ENCODE measurements around the gene BAD.
"Not testable (repeated sequence)": the region's sequence is repeated elsewhere in the genome, so short reads cannot be mapped to it uniquely, and the experiment has no call there.

Gene BAD

GRCh38 chr11:64314805-64315561 is 30.5 kb upstream of the BAD start:
- no peak for DNase-seq

DNA sequence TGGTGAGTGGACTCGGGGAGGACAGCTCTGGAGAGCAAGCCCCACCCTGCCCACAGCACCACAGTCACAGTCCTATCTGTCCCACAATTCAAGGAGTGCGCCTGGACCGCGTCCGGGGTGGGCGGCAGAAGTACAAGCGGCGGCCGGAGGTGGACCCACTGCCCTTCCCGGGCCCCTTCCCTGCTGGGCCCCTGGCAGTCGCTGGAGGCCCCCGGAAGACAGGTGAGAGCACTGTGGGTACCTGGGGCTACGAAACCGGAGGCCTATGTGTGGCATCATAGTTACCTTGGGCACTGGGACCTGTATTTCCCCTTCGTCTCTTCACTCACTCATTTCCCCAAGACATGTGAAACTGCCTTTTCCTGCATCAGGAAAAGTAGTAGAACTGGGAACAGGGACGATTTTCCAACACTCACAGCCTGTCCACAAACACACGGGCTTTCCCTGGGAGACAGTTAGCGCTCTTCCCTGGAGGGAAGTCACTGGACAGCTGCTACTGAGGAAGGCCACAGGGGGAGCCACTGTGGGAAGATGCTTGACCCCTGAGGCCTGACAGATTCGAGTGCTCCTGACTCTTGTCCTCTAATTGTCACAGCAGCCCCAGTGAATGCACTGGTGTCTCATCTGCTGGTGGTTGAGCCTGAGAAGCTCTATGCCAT is 29.8 kb upstream of the BAD start:
- DNase-seq = no peak

DNA sequence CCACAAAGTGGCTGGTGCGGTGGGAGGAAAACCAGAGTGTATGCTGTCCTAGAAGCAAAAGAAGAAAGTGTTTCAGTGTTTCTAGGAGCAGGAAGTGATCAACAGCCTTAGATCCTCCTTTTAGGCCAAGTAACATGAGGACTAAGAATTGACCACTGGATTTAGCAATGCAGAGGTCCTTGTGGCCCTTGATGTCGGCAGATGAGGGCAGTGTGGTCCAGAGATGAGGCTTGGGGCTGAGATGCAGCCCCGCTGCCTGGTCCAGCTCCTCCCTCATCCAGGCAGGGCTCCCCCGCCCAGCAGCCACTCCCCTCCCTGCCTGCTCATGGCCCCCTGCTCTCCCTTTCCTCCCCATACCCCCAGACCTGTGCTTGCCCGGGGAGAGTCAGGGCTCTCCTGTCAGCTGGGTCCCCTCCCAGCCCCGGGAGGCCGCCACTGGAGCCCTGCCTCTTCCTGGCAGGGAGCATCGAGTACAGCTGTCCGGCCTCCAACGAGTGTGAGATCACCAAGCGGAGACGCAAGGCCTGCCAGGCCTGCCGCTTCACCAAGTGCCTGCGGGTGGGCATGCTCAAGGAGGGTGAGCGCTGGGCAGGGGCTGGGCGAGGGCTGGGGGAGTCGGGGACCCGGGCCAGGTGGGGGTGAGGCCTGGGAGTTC is 29.2 kb upstream of the BAD start:
- no peak for DNase-seq

DNA sequence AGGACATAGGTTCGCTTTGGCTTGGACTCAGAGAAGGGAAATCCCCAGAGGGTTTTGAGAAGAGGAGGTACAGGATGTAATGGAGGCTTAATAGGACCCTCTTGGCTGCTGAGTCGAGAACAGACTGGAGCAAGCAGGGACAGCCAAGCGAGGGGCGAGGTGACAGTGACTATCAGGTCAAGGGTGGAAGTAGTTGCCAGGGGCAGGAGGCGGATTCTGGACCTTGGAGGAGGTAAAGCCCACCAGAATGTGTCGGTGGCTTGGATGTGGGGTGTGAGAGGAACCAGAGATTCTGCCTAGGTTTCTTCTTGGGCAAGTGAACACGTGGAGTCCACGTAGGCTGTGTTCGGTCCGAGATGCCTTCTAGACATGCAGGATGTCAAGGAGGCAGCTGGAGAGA is 28.5 kb upstream of the BAD start:
- DNase-seq = no peak

- DNase-seq = not testable (repeated sequence)
These were observed 23.3 kb upstream of the BAD start for GRCh38 chr11:64307795-64308194.

DNA sequence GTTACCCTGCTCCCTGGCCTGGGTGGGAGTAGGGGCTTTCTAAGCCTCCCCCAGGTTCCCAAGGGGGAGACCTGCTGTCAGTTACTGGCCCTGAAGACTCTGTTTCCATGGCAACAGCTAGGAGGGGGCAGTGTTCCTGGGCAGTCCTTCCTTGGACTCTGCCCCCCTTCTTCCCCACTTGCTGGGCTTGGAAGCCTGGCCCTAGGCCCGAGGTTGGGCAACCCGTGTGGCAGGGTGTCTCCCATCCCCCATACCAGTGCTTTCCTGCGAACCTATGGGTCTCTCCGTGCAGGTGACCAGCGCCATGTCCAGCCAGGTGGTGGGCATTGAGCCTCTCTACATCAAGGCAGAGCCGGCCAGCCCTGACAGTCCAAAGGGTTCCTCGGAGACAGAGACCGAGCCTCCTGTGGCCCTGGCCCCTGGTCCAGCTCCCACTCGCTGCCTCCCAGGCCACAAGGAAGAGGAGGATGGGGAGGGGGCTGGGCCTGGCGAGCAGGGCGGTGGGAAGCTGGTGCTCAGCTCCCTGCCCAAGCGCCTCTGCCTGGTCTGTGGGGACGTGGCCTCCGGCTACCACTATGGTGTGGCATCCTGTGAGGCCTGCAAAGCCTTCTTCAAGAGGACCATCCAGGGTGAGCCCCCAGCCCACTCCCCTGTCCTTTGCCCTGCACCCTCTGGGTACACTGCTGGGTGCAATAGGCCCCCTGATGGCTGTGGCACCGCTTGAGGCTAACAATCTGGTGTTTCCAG is 22.6 kb upstream of the BAD start:
- DNase-seq = no peak

DNA sequence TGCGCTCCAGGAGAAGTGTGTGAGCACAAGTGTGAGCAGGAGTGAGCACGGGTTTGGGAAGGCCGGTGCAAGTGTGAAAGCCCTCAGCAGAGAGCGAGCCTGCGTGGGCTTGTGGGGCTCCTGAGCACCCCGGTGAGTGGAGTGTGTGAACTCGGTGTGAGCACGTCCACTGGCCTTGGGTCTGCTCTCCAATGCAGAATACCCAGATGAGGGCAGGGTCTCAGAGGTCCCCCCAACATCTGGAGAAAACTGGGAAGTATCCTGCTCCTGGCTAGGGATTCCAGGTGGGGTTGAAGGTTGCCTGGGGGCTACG is 22.1 kb upstream of the BAD start:
- no peak for DNase-seq

DNA sequence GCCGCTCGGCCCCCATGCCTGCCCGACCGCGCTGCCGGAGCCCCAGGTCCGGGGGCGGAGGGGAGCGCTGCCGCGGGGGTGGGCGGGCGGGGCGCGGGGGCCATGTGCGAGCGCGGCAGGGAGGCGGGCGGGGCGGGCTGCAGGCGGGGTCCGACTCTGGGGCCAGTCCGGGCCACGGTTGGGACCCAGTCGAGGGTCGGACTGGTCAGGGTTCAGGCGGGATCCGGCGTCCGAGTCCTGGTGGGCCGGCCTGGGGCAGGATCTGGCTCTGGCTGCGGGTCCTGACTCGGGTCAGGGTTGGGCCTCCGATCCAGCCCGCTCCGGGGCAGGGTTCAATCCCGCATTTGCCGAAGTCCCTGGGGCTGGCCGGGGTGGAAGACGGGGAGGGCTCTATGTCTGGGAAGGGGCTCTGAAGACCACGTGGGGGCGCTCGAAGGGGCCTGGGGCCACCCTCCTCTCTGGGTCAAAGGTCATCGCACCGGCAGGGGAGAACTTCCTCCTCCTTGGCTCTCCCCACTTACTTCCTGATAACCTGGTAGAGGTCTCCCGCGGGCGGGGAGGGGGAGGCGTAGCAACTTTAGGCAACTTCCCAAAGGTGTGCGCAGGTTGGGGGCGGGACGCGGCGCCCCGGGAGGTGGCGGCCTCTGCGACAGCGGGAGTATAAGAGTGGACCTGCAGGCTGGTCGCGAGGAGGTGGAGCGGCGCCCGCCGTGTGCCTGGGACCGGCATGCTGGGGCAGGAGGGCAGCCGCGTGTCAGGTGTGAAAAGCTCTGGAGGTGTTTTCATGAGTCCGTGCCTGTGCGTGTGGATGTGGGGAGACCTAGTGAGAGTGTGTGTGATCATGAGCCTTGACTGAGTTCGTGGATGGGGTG is 21.5 kb upstream of the BAD start:
- peak; percentile 37 for DNase-seq

GRCh38 chr11:64305075-64305690 is 20.7 kb upstream of the BAD start, which contains the start of gene ESRRA:
Gene ESRRA, plus strand, starts transcription at chr11:64305524. Its CDS starts 1,656 bp downstream, at chr11:64307180.
- DNase-seq = peak; percentile 96

DNA sequence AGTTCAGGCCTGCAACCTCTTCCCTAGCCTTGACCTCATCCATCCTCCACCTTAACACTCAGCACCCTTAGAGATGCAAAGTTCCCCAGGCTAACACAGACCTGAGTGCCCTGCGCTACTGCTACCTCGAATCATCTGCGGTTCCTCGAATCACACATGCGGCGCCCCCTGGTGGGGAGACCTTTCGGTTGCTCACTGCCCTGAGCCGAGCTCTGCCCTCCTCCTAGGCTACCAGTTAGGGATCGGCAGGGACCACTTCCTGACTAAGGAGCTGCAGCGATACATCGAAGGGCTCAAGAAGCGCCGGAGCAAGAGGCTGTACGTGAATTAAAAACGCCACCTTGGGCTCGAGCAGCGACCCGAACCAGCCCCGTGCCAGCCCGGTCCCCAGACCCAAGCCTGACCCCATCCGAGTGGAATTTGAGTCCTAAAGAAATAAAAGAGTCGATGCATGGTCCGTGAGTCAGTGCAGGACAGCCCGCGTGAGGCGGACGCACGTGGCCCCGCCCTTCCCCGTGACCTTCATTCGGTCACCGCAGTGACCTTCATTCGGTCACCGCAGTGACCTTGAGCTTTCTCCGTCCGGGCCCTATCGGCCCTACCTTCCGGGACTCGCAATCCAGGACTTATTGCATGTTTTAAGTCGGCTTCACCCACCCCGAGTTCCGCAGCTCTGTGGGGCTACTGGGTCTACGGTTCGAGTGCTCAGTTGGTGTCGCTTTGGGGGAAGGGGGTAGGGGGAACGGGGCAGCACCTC is 20.0 kb upstream of the BAD start:
- DNase-seq = peak; percentile 86

- DNase-seq = no peak
These were observed 19.5 kb upstream of the BAD start for GRCh38 chr11:64304032-64304315.

- DNase-seq = no peak
These were observed 18.9 kb upstream of the BAD start for GRCh38 chr11:64303109-64304031.

- DNase-seq = no peak
These were observed 15.6 kb upstream of the BAD start, which contains the start of gene CATSPERZ for GRCh38 chr11:64299847-64300648. Gene CATSPERZ, plus strand, starts transcription at chr11:64300358. Its CDS starts 53 bp downstream, at chr11:64300411.

GRCh38 chr11:64298966-64299846 is 14.7 kb upstream of the BAD start:
- no peak for DNase-seq

DNA sequence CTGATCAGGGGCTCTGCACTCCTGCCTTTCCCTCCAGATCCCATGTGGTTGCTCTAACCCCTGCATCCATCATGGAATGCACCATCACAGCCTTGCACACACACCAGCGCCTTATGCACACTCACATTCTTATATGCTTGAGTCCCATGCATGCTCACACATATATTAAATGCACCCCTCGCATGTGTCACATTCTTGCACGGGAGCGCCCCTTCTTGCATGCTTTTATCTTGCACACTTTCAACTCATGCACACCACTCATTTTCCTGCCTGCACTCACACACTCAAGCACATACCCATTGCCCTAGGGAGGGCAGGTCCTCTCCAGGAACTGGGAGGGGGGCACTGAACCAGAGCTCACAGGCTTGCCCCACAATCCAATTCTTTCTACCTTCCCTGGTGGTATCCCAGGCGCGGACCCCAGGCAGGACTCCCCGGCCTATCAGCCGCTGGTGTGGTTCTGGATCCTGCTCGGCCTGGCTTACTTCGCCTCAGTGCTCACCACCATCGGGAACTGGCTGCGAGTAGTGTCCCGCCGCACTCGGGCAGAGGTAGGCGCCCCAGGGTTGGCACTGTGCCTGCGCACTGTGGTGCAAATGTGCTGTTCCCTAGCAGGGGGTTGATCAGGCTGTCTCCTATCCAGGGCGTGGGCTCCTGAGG is 13.4 kb upstream of the BAD start:
- no peak for DNase-seq

- DNase-seq = no peak
These were observed 12.6 kb upstream of the BAD start for GRCh38 chr11:64296830-64297698.

DNA sequence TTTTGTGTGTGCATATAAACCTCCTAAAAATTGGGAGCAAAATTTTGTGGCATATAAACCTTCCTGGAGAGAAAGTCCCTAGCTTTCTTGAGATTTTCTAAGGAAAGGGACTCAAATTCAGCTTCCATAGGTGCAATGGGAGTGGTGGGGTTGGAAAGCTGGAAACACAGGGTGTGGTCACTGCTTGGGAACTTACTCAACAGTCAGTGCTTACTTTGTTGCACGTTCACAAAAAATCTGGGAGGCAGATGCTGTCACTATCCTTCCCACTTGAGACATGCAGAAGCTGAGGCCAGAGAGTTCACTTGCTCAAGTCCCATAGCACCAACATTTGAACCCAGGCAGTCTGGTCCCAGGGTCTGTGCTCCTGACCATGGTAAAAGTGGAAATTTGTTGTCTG is 11.8 kb upstream of the BAD start:
- DNase-seq = no peak

Measured in fibroblast of upper back skin (primary cell).